Activated gamma-delta T cell (primary cell): ENCODE data around the gene AUTS2.
"Not testable (repeated sequence)": the region's sequence is repeated elsewhere in the genome, so short reads cannot be mapped to it uniquely, and the experiment has no call there.

ENCODE experiments used
- DNase-seq: peaks from one replicate; lab custom pipeline; 2025; lab: John Stamatoyannopoulos, UW

The AUTS2 gene

GRCh38 chr7:70578131-70578530, 979.9 kb downstream of the AUTS2 start:
- DNase-seq: no peak

GRCh38 chr7:70579397-70580097, 981.3 kb downstream of the AUTS2 start:
- DNase-seq: no peak

GRCh38 chr7:70580161-70580560, 981.9 kb downstream of the AUTS2 start:
- no peak for DNase-seq

- DNase-seq: no peak
Observed at GRCh38 chr7:70582927-70583895, 984.9 kb downstream of the AUTS2 start.

- DNase-seq: no peak
Observed at GRCh38 chr7:70583965-70584883, 985.9 kb downstream of the AUTS2 start.

GRCh38 chr7:70585071-70585470, 986.8 kb downstream of the AUTS2 start:
- no peak for DNase-seq

- DNase-seq: no peak
Observed at GRCh38 chr7:70586822-70587221, 988.5 kb downstream of the AUTS2 start.

- DNase-seq: no peak
Observed at GRCh38 chr7:70587739-70588138, 989.5 kb downstream of the AUTS2 start.

GRCh38 chr7:70588191-70588921, 990.1 kb downstream of the AUTS2 start:
- DNase-seq: no peak

- DNase-seq: no peak
Observed at GRCh38 chr7:70589010-70589409, 990.7 kb downstream of the AUTS2 start.

- DNase-seq: no peak
Observed at GRCh38 chr7:70589590-70589989, 991.3 kb downstream of the AUTS2 start.

- DNase-seq: no peak
Observed at GRCh38 chr7:70590126-70590854, 992.0 kb downstream of the AUTS2 start.

- DNase-seq: no peak
Observed at GRCh38 chr7:70591643-70592042, 993.4 kb downstream of the AUTS2 start.

GRCh38 chr7:70592171-70592570, 993.9 kb downstream of the AUTS2 start:
- no peak for DNase-seq

GRCh38 chr7:70594170-70594569, 995.9 kb downstream of the AUTS2 start:
- no peak for DNase-seq

- not testable (repeated sequence) for DNase-seq
Observed at GRCh38 chr7:70594885-70595284, 996.6 kb downstream of the AUTS2 start.

- DNase-seq: no peak
Observed at GRCh38 chr7:70595370-70595754, 997.1 kb downstream of the AUTS2 start.

GRCh38 chr7:70595755-70596597, 997.7 kb downstream of the AUTS2 start:
- peak; percentile 17 for DNase-seq

GRCh38 chr7:70596598-70596913, 998.3 kb downstream of the AUTS2 start:
- no peak for DNase-seq

GRCh38 chr7:70597066-70597465, 998.8 kb downstream of the AUTS2 start:
- DNase-seq: no peak
